ENCODE measurements around the gene ZBTB37. TPM values are rescaled to one million over a fixed set of nuclear protein-coding genes. Genes with fewer than 3 reads are reported as not detected.

ZBTB37 gene
- total RNA-seq, 1 experiment from 2014 or later = 8.4 TPM

DNA sequence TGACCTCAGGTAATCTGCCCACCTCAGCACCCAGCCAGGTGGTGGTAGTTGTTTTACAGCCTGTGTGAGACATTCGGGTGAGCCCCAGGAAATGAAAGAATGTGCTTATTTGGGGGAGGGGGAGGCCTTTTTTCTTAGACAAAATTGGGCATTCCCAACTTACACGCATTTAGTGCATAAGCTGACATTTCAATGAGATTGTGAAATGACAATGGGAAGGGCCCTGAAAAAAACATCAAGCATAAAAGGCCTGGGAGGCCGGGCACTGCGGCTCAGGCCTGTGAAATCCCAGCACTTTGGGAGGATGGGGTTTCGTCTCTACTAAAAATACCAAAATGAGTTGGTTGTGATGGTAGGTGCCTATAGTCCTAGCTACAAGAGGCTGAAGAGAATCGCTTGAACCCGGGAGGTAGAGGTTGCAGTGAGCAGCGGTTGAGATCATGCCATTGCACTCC lies 5.4 kb upstream of the ZBTB37 start:
- peak overlapping the region; percentile 77 for H3K27ac Mint-ChIP-seq (ENCODE audit: unreplicated experiment)
- peak in 1 of 2 experiments; percentile 44 for DNase-seq
- no peak for TF ChIP-seq CTCF (IDR thresholded peaks at IDR 0.05; ENCODE audit: insufficient read depth in 1 of 2, low read depth in 1 of 2, low read length in 1 of 2, severe bottlenecking in 1 of 2, unreplicated experiment in 1 of 2)
- intact Hi-C loops (cut with micrococcal nuclease; ENCODE audit: unreplicated experiment) = no loop called here
- peaks cover 3% of the 10 kb centered on the region for H3K4me1 Mint-ChIP-seq (ENCODE audit: low read depth, unreplicated experiment)
- H3K4me3 Mint-ChIP-seq (ENCODE audit: unreplicated experiment) = no peak overlapping the region
- POLR2A ChIA-PET = interaction anchor here (0.8 kb wide), 1 partner anchor 384 kb away, joined by 7 read pairs; no protein-coding TSS in a partner anchor
- peaks cover 3% of the 10 kb centered on the region for H3K27me3 Mint-ChIP-seq (ENCODE audit: insufficient read depth, unreplicated experiment)
- Histone ChIP-seq H3K4me3 (ENCODE audit: low read depth, low read length) (no peak overlapping the region), H3K27me3 (replicated peaks; ENCODE audit: control insufficient read depth, insufficient read depth, low read length) (no peaks in the 10 kb centered on the region), H3K9me3 (no peaks in the 10 kb centered on the region), H3K36me3 (ENCODE audit: control insufficient read depth, insufficient read depth, low read length) (peaks cover 5% of the 10 kb centered on the region; the same call in 1 of the 2 replicates), H3K4me1 (peaks cover 7% of the 10 kb centered on the region; the same call in 1 of the 2 replicates)
- CTCF ChIA-PET = no interaction called here
- BruUV-seq (replicated peaks) = no TSS peak
- H3K36me3 Mint-ChIP-seq (ENCODE audit: insufficient read depth, unreplicated experiment) = peaks cover 94% of the 10 kb centered on the region
- no peaks in the 10 kb centered on the region for H3K9me3 Mint-ChIP-seq (ENCODE audit: unreplicated experiment)

GRCh38 chr1:173863224-173864161 lies 4.7 kb upstream of the ZBTB37 start:
- ChIA-PET CTCF (no interaction called here), POLR2A (interaction anchor here (0.8 kb wide), 1 partner anchor 385 kb away, joined by 7 read pairs; no protein-coding TSS in a partner anchor)
- Histone ChIP-seq H3K9me3 (no peaks in the 10 kb centered on the region), H3K4me1 (peaks cover 7% of the 10 kb centered on the region; the same call in 1 of the 2 replicates), H3K27me3 (replicated peaks; ENCODE audit: control insufficient read depth, insufficient read depth, low read length) (no peaks in the 10 kb centered on the region), H3K36me3 (ENCODE audit: control insufficient read depth, insufficient read depth, low read length) (peaks cover 5% of the 10 kb centered on the region; the same call in 1 of the 2 replicates), H3K4me3 (ENCODE audit: low read depth, low read length) (no peak overlapping the region)
- intact Hi-C loops (cut with micrococcal nuclease; ENCODE audit: unreplicated experiment) = no loop called here
- no peak for DNase-seq
- TF ChIP-seq CTCF (IDR thresholded peaks at IDR 0.05; ENCODE audit: insufficient read depth in 1 of 2, low read depth in 1 of 2, low read length in 1 of 2, severe bottlenecking in 1 of 2, unreplicated experiment in 1 of 2) = no peak
- H3K36me3 Mint-ChIP-seq (ENCODE audit: insufficient read depth, unreplicated experiment) = peaks cover 95% of the 10 kb centered on the region
- H3K4me1 Mint-ChIP-seq (ENCODE audit: low read depth, unreplicated experiment) = peaks cover 6% of the 10 kb centered on the region
- H3K27ac Mint-ChIP-seq (ENCODE audit: unreplicated experiment) = peak overlapping the region; percentile 77
- no TSS peak for BruUV-seq (replicated peaks)
- no peaks in the 10 kb centered on the region for H3K9me3 Mint-ChIP-seq (ENCODE audit: unreplicated experiment)
- H3K27me3 Mint-ChIP-seq (ENCODE audit: insufficient read depth, unreplicated experiment) = peaks cover 5% of the 10 kb centered on the region
- H3K4me3 Mint-ChIP-seq (ENCODE audit: unreplicated experiment) = peak overlapping the region; percentile 99

DNA sequence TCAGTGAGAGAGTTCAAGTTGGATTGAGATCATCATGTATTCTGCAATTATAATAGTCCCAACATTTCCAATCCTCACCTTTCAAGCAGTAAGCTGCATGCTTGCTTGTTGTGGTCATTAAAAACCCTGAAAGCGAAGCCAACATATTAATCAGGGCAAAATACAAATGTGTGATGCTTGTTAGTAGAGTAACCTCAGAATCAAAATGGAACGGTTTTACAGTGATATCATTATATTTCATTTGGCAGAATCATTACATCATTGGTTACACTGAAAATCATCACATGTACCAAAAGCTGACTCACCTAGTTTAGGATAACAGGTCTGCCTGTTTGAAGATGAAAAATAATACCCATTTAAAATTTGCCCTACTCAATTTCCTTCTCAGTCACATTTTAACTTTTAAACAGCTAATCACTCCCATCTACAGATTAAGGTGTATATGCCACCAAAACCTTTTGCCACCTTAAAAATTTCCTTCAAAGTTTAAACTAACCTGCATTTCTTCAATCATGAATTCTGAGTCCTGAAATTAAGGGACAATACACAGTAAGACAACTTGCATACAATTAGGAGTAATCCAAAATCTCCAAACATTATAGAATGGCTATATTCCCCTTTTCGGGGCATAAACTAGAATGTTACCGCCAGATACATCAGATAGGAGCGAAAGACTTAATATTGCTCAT lies 3.9 kb upstream of the ZBTB37 start:
- peaks cover 5% of the 10 kb centered on the region for H3K27me3 Mint-ChIP-seq (ENCODE audit: insufficient read depth, unreplicated experiment)
- Histone ChIP-seq H3K9me3 (no peaks in the 10 kb centered on the region), H3K4me1 (peaks cover 8% of the 10 kb centered on the region; the same call in 1 of the 2 replicates), H3K27me3 (replicated peaks; ENCODE audit: control insufficient read depth, insufficient read depth, low read length) (no peaks in the 10 kb centered on the region), H3K36me3 (ENCODE audit: control insufficient read depth, insufficient read depth, low read length) (peaks cover 5% of the 10 kb centered on the region; the same call in 1 of the 2 replicates), H3K4me3 (ENCODE audit: low read depth, low read length) (no peak overlapping the region)
- no peak for DNase-seq
- CTCF ChIA-PET = no interaction called here
- peak overlapping the region; percentile 99 for H3K4me3 Mint-ChIP-seq (ENCODE audit: unreplicated experiment)
- intact Hi-C loops (cut with micrococcal nuclease; ENCODE audit: unreplicated experiment) = no loop called here
- H3K4me1 Mint-ChIP-seq (ENCODE audit: low read depth, unreplicated experiment) = peaks cover 6% of the 10 kb centered on the region
- POLR2A ChIA-PET = no interaction called here
- peak overlapping the region; percentile 77 for H3K27ac Mint-ChIP-seq (ENCODE audit: unreplicated experiment)
- BruUV-seq (replicated peaks) = no TSS peak
- peaks cover 93% of the 10 kb centered on the region for H3K36me3 Mint-ChIP-seq (ENCODE audit: insufficient read depth, unreplicated experiment)
- no peak for TF ChIP-seq CTCF (IDR thresholded peaks at IDR 0.05; ENCODE audit: insufficient read depth in 1 of 2, low read depth in 1 of 2, low read length in 1 of 2, severe bottlenecking in 1 of 2, unreplicated experiment in 1 of 2)
- no peaks in the 10 kb centered on the region for H3K9me3 Mint-ChIP-seq (ENCODE audit: unreplicated experiment)

Measured in Caco-2 (cell line).